Hematopoietic multipotent progenitor cell treated with erythropoietin and hydrocortisone succinate and interleukin-3 and kit ligand, for 15 days (in vitro differentiated cells): Measurements from ENCODE around the gene TAS2R14.

Experiments used
- DNase-seq: peaks from one replicate; pipeline ENCODE4 v3.0.0-alpha.2; 2015; ENCODE audit warnings: low spot score

TAS2R14 gene

GRCh38 chr12:10904686-10905085 is 34.4 kb downstream of the TAS2R14 start:
- DNase-seq: no peak

GRCh38 chr12:10901427-10901826 is 37.6 kb downstream of the TAS2R14 start:
- DNase-seq: no peak

GRCh38 chr12:10900972-10901371 is 38.1 kb downstream of the TAS2R14 start:
- DNase-seq: no peak

GRCh38 chr12:10900530-10900929 is 38.5 kb downstream of the TAS2R14 start:
- no peak for DNase-seq

- DNase-seq: no peak
Observed at GRCh38 chr12:10896854-10897253, 42.2 kb downstream of the TAS2R14 start.

- no peak for DNase-seq
Observed at GRCh38 chr12:10891937-10892336, 47.1 kb downstream of the TAS2R14 start.

- DNase-seq: no peak
Observed at GRCh38 chr12:10889226-10889625, 49.8 kb downstream of the TAS2R14 start.
